H9 (cell line): ENCODE measurements around the gene PLD1. TPM values are rescaled to one million over a fixed set of nuclear protein-coding genes. Genes with fewer than 3 reads are reported as not detected.

Source experiments
- DNase-seq: peaks from one replicate; pipeline ENCODE4 v3.0.0-alpha.2; 2017
- H2AFZ ChIP-seq: one replicate; pipeline ENCODE4 v1.6.1; 2013; ENCODE audit warnings: mild to moderate bottlenecking, low read length, control low read depth, moderate library complexity
- H2AK5ac ChIP-seq: 2 replicates; pipeline ENCODE4 v1.6.1; 2013; ENCODE audit warnings: low read length, control low read depth, mixed read lengths; ENCODE audit not compliant: insufficient read length
- H2BK120ac ChIP-seq: one replicate; pipeline ENCODE4 v1.6.1; 2013; ENCODE audit warnings: low read depth, mild to moderate bottlenecking, low read length, control low read depth, inconsistent platforms; ENCODE audit not compliant: poor library complexity, severe bottlenecking
- H2BK12ac ChIP-seq: 2 replicates; pipeline ENCODE4 v1.6.1; 2013; ENCODE audit warnings: low read length, control low read depth, mixed read lengths, low read depth; ENCODE audit not compliant: insufficient read length
- H2BK15ac ChIP-seq: 2 replicates; pipeline ENCODE4 v1.6.1; 2013; ENCODE audit warnings: low read depth, low read length, control low read depth
- H2BK20ac ChIP-seq: one replicate; pipeline ENCODE4 v1.6.1; 2013; ENCODE audit warnings: low read depth, mild to moderate bottlenecking, low read length, control low read depth, inconsistent platforms; ENCODE audit not compliant: poor library complexity, severe bottlenecking
- H2BK5ac ChIP-seq: 2 replicates; pipeline ENCODE4 v1.6.1; 2013; ENCODE audit warnings: low read length, control low read depth, mixed read lengths; ENCODE audit not compliant: insufficient read length
- H3K14ac ChIP-seq: 2 replicates; pipeline ENCODE4 v1.6.1; 2013; ENCODE audit warnings: low read length, control low read depth; ENCODE audit not compliant: insufficient read depth
- H3K18ac ChIP-seq: 2 replicates; pipeline ENCODE4 v1.6.1; 2013; ENCODE audit warnings: low read depth, mild to moderate bottlenecking, mixed read lengths, low read length, control low read depth; ENCODE audit not compliant: insufficient read length
- H3K23ac ChIP-seq: 2 replicates; pipeline ENCODE4 v1.6.1; 2013; ENCODE audit warnings: low read length, control low read depth, mixed read lengths, low read depth; ENCODE audit not compliant: insufficient read length
- H3K23me2 ChIP-seq: 2 replicates; pipeline ENCODE4 v1.6.1; 2013; ENCODE audit warnings: low read depth, mild to moderate bottlenecking, mixed read lengths, low read length, control low read depth; ENCODE audit not compliant: insufficient read length, poor library complexity, severe bottlenecking
- H3K27ac ChIP-seq: 2 replicates; pipeline ENCODE4 v1.5.1; 2013; ENCODE audit warnings: low read length, control low read depth, mixed read lengths, low read depth; ENCODE audit not compliant: insufficient read length
- H3K27me3 ChIP-seq: 2 replicates; pipeline ENCODE4 v1.6.1; 2013; ENCODE audit warnings: low read length, control low read depth, inconsistent platforms; ENCODE audit not compliant: insufficient read depth
- H3K4ac ChIP-seq: 2 replicates; pipeline ENCODE4 v1.6.1; 2013; ENCODE audit warnings: low read depth, mild to moderate bottlenecking, control low read depth, inconsistent platforms, low read length, moderate library complexity
- H3K4me1 ChIP-seq: 2 replicates; pipeline ENCODE4 v1.6.1; 2013; ENCODE audit warnings: low read length, control low read depth, inconsistent platforms; ENCODE audit not compliant: insufficient read depth
- H3K4me2 ChIP-seq: 2 replicates; pipeline ENCODE4 v1.6.1; 2013; ENCODE audit warnings: low read length, control low read depth, mixed read lengths; ENCODE audit not compliant: insufficient read length, insufficient read depth
- H3K56ac ChIP-seq: 2 replicates; pipeline ENCODE4 v1.6.1; 2013; ENCODE audit warnings: low read depth, mild to moderate bottlenecking, mixed read lengths, low read length, control low read depth; ENCODE audit not compliant: insufficient read length
- H3K79me1 ChIP-seq: 2 replicates; pipeline ENCODE4 v1.6.1; 2013; ENCODE audit warnings: low read depth, mild to moderate bottlenecking, moderate library complexity, low read length, control low read depth, inconsistent platforms; ENCODE audit not compliant: insufficient read depth, poor library complexity, severe bottlenecking
- H3K79me2 ChIP-seq: 2 replicates; pipeline ENCODE4 v1.6.1; 2013; ENCODE audit warnings: low read length, control low read depth, inconsistent platforms; ENCODE audit not compliant: insufficient read depth
- H3K9ac ChIP-seq: 2 replicates; pipeline ENCODE4 v1.6.1; 2013; ENCODE audit warnings: low read length, control low read depth, mixed read lengths; ENCODE audit not compliant: insufficient read length; ENCODE audit errors: extremely low read depth
- H3K9me3 ChIP-seq: one replicate; pipeline ENCODE4 v1.6.1; 2013; ENCODE audit warnings: low read depth, low read length, inconsistent platforms; ENCODE audit not compliant: control insufficient read depth
- H3T11ph ChIP-seq: one replicate; pipeline ENCODE4 v1.6.1; 2013; ENCODE audit warnings: mild to moderate bottlenecking, low read length, control low read depth, inconsistent platforms
- H4K20me1 ChIP-seq: one replicate; pipeline ENCODE4 v1.6.1; 2013; ENCODE audit not compliant: control insufficient read depth, insufficient read length, insufficient read depth
- H4K5ac ChIP-seq: 2 replicates; pipeline ENCODE4 v1.6.1; 2013; ENCODE audit warnings: low read depth, mild to moderate bottlenecking, mixed read lengths, low read length, control low read depth; ENCODE audit not compliant: insufficient read length
- H4K8ac ChIP-seq: replicated peaks from 2 replicates; pipeline ENCODE4 v1.6.1; 2013; ENCODE audit warnings: low read length, control low read depth, mixed read lengths, low read depth; ENCODE audit not compliant: insufficient read length
- H4K91ac ChIP-seq: 2 replicates; pipeline ENCODE4 v1.6.1; 2013; ENCODE audit warnings: low read depth, mild to moderate bottlenecking, moderate library complexity, mixed read lengths, low read length, control low read depth; ENCODE audit not compliant: insufficient read length
- H3K27ac Mint-ChIP-seq, 3 experiments: 2 replicates in 2 of 3; 3 replicates in 1 of 3; pipeline ENCODE4 v1.8.0; 2020 to 2021; ENCODE audit warnings: mixed read lengths in 3 of 3, mild to moderate bottlenecking in 1 of 3, moderate library complexity in 1 of 3
- H3K27me3 Mint-ChIP-seq: 2 replicates; pipeline ENCODE4 v1.8.0; 2021; ENCODE audit warnings: low read depth, mild to moderate bottlenecking, moderate library complexity, mixed read lengths
- H3K36me3 Mint-ChIP-seq, 3 experiments: 2 replicates in 2 of 3; 3 replicates in 1 of 3; pipeline ENCODE4 v1.8.0; 2020 to 2021; ENCODE audit warnings: low read depth in 3 of 3, mixed read lengths in 3 of 3; ENCODE audit not compliant: insufficient read depth in 1 of 3
- H3K4me1 Mint-ChIP-seq, 2 experiments: 2 replicates each; pipeline ENCODE4 v1.8.0; 2020; ENCODE audit warnings: mixed read lengths in 2 of 2
- H3K4me3 Mint-ChIP-seq, 2 experiments: 2 replicates in 1 of 2; 3 replicates in 1 of 2; pipeline ENCODE4 v1.8.0; 2020 to 2021; ENCODE audit warnings: mild to moderate bottlenecking in 2 of 2, mixed read lengths in 2 of 2, moderate library complexity in 1 of 2
- H3K9me3 Mint-ChIP-seq, 2 experiments: 2 replicates in 1 of 2; 3 replicates in 1 of 2; pipeline ENCODE4 v1.8.0; 2020; ENCODE audit warnings: mild to moderate bottlenecking in 2 of 2, mixed read lengths in 2 of 2, moderate library complexity in 1 of 2
- CTCF ChIP-seq: fragments of 200-600 bp; sonication (generic); conservative IDR thresholded peaks from 3 replicates; pipeline ENCODE4 v1.8.0; 2021; ENCODE audit warnings: antibody characterized with exemption, mild to moderate bottlenecking
- WGBS: extraction: QIAGEN DNeasy Blood & Tissue Kit; methylation state at CpG from one replicate; pipeline ENCODE4 v1.1.7; 2013; ENCODE audit warnings: missing lambda C conversion rate, low lambda C conversion rate, mixed read lengths; ENCODE audit not compliant: insufficient read length; ENCODE audit errors: extremely low coverage; 5-methylcytosine and 5-hydroxymethylcytosine counted together
- total RNA-seq: library from RNA; stranded (reverse); gene quantifications from 2 replicates; pipeline ENCODE4 v1.2.1, GENCODE V29; 2021

The PLD1 gene
- total RNA-seq, 1 experiment from 2014 or later: 1.8 TPM

DNA sequence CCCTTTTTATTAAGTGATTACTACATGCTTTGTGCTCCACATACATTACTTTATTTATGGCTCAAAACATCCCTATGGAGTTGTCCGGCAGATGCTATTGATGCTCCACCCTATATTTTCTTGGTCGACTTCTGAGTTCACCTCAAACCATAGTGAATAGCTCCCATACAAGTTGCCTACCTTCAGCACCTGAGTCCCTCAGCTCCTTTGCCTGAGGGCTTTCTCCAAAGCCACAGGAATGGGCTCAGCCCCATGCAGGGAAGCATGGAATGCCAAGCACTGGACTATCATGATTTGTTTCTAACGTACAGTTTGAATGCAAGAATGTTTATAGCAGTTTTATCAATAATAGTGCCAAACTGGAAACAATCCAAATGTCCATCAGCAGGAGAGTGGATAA is 225.2 kb downstream of the PLD1 start:
- H4K20me1 ChIP-seq: no peaks in the 10 kb centered on the region
- Mint-ChIP-seq H3K4me1 (0 out of 4 replicates have a peak, but pooled peaks cover 0 to 2% of the 10 kb centered on the region in 2 experiments), H3K4me3 (no peak overlapping the region), H3K27ac (no peak overlapping the region; a peak in 1 of 7 replicates), H3K9me3 (no peaks in the 10 kb centered on the region), H3K36me3 (no peaks in the 10 kb centered on the region), H3K27me3 (no peaks in the 10 kb centered on the region)
- no peak overlapping the region for H3K56ac ChIP-seq
- no CpG with 5 or more reads among the region's 3 CpGs for WGBS
- no peak overlapping the region for H2BK15ac ChIP-seq
- no peak overlapping the region for H3K4ac ChIP-seq
- H4K5ac ChIP-seq: no peak overlapping the region
- H3K27me3 ChIP-seq: no peaks in the 10 kb centered on the region
- no peak overlapping the region for H4K8ac ChIP-seq
- H3K18ac ChIP-seq: no peak overlapping the region
- no peak overlapping the region for H3T11ph ChIP-seq
- H2AFZ ChIP-seq: no peak overlapping the region
- H2BK120ac ChIP-seq: no peak overlapping the region
- no peak overlapping the region for H2AK5ac ChIP-seq
- no peak overlapping the region for H2BK5ac ChIP-seq
- no peak for DNase-seq
- no peaks in the 10 kb centered on the region for H3K9me3 ChIP-seq
- no peak overlapping the region for H3K9ac ChIP-seq
- H2BK20ac ChIP-seq: no peak overlapping the region
- H3K23me2 ChIP-seq: no peaks in the 10 kb centered on the region
- H3K27ac ChIP-seq: no peak overlapping the region
- H4K91ac ChIP-seq: no peak overlapping the region
- H3K79me2 ChIP-seq: no peaks in the 10 kb centered on the region
- no peak overlapping the region for H3K4me2 ChIP-seq
- TF ChIP-seq CTCF: no peak
- H3K79me1 ChIP-seq: no peaks in the 10 kb centered on the region
- H2BK12ac ChIP-seq: no peak overlapping the region
- H3K14ac ChIP-seq: no peak overlapping the region
- no peaks in the 10 kb centered on the region for H3K4me1 ChIP-seq
- H3K23ac ChIP-seq: no peak overlapping the region
